IMR-90 (cell line): ENCODE measurements around the gene FCHO1. TPM values are rescaled to one million over a fixed set of nuclear protein-coding genes. Genes with fewer than 3 reads are reported as not detected.

Experiments used
- ATAC-seq: fragments of 200-7000 bp; cut with Tn5 transposase; 2 replicates; pipeline ENCODE4 v1.9.1; 2020; ENCODE audit warnings: low read depth, mild to moderate bottlenecking, moderate library complexity
- BruUV-seq: library from RNA; stranded (reverse); fragments of 400-500 nt; replicated peaks from 2 replicates; lab custom pipeline; 2021; lab: Mats Ljungman, UMichigan
- CTCF ChIA-PET: fragments of 300-600 bp; formaldehyde crosslinking; extraction: SDS; loops from one replicate; lab custom pipeline; 2021; ENCODE audit warnings: antibody characterized with exemption; lab: Yijun Ruan, JAX
- POLR2A ChIA-PET: fragments of 300-600 bp; sonication (Branson Sonifier 250); formaldehyde crosslinking; loops from one replicate; lab custom pipeline; 2022; ENCODE audit warnings: antibody characterized with exemption; ENCODE audit not compliant: unreplicated experiment; lab: Charles Lee
- DNase-seq: peaks from one replicate; pipeline ENCODE4 v3.0.0; 2013
- H2AFZ ChIP-seq: replicated peaks from 2 replicates; pipeline ENCODE3; 2013; ENCODE audit warnings: low read length, mild to moderate bottlenecking; ENCODE audit not compliant: poor library complexity
- H2AK5ac ChIP-seq: 2 replicates; pipeline ENCODE4 v1.6.1; 2013; ENCODE audit warnings: low read depth, low read length, inconsistent platforms
- H2AK9ac ChIP-seq: replicated peaks from 2 replicates; pipeline ENCODE3; 2013; ENCODE audit warnings: mild to moderate bottlenecking, low read depth, low read length, moderate library complexity; ENCODE audit not compliant: poor library complexity
- H2BK120ac ChIP-seq: 2 replicates; pipeline ENCODE4 v1.6.1; 2013; ENCODE audit warnings: low read depth, low read length, inconsistent platforms
- H2BK15ac ChIP-seq: 3 replicates; pipeline ENCODE4 v1.6.1; 2013; ENCODE audit warnings: low read depth, low read length, inconsistent platforms
- H2BK20ac ChIP-seq: 2 replicates; pipeline ENCODE4 v1.6.1; 2013; ENCODE audit warnings: low read depth, mild to moderate bottlenecking, inconsistent platforms, low read length, moderate library complexity
- H2BK5ac ChIP-seq: 2 replicates; pipeline ENCODE4 v1.6.1; 2013; ENCODE audit warnings: mild to moderate bottlenecking, low read depth, low read length, inconsistent platforms; ENCODE audit not compliant: poor library complexity, severe bottlenecking
- H3K14ac ChIP-seq: replicated peaks from 2 replicates; pipeline ENCODE4 v1.6.1; 2013; ENCODE audit warnings: low read depth, low read length, inconsistent platforms
- H3K18ac ChIP-seq: 2 replicates; pipeline ENCODE4 v1.6.1; 2013; ENCODE audit warnings: low read depth, low read length, control low read depth
- H3K23ac ChIP-seq: 2 replicates; pipeline ENCODE4 v1.6.1; 2013; ENCODE audit warnings: low read depth, low read length, inconsistent platforms
- H3K27ac ChIP-seq: 2 replicates; pipeline ENCODE4 v1.5.1; 2013; ENCODE audit warnings: mild to moderate bottlenecking, control low read depth, low read length; ENCODE audit not compliant: insufficient read depth
- H3K27me3 ChIP-seq: 2 replicates; pipeline ENCODE4 v1.6.1; 2013; ENCODE audit warnings: low read length; ENCODE audit not compliant: control insufficient read depth, insufficient read depth
- H3K36me3 ChIP-seq: 2 replicates; pipeline ENCODE4 v1.6.1; 2013; ENCODE audit warnings: low read length, mixed read lengths; ENCODE audit not compliant: control insufficient read depth, insufficient read depth
- H3K4ac ChIP-seq: 2 replicates; pipeline ENCODE4 v1.6.1; 2013; ENCODE audit warnings: low read depth, low read length, inconsistent platforms
- H3K4me1 ChIP-seq: 2 replicates; pipeline ENCODE4 v1.6.1; 2013; ENCODE audit warnings: low read length, mixed read lengths; ENCODE audit not compliant: control insufficient read depth, insufficient read depth
- H3K4me2 ChIP-seq: 2 replicates; pipeline ENCODE4 v1.6.1; 2013; ENCODE audit warnings: low read depth, mild to moderate bottlenecking, control low read depth, low read length, moderate library complexity
- H3K4me3 ChIP-seq: 2 replicates; pipeline ENCODE4 v1.5.1; 2013; ENCODE audit warnings: low read depth, mild to moderate bottlenecking, control low read depth, low read length, moderate library complexity; ENCODE audit not compliant: insufficient read depth
- H3K56ac ChIP-seq: 2 replicates; pipeline ENCODE4 v1.6.1; 2013; ENCODE audit warnings: low read length, inconsistent platforms; ENCODE audit not compliant: insufficient read depth; ENCODE audit errors: extremely low read depth
- H3K79me1 ChIP-seq, 2 experiments: 2 replicates each; pipeline ENCODE4 v1.6.1; 2013; ENCODE audit warnings: low read length in 2 of 2, inconsistent platforms in 1 of 2, low read depth in 1 of 2
- H3K9ac ChIP-seq: 2 replicates; pipeline ENCODE4 v1.6.1; 2013; ENCODE audit warnings: low read depth, low read length, control low read depth
- H3K9me1 ChIP-seq: 2 replicates; pipeline ENCODE4 v1.6.1; 2013; ENCODE audit warnings: low read length, inconsistent platforms; ENCODE audit not compliant: insufficient read depth
- H3K9me3 ChIP-seq: 2 replicates; pipeline ENCODE4 v1.6.1; 2013; ENCODE audit warnings: low read length; ENCODE audit not compliant: control insufficient read depth, insufficient read depth
- H4K20me1 ChIP-seq: 2 replicates; pipeline ENCODE4 v1.6.1; 2013; ENCODE audit warnings: low read length, inconsistent platforms; ENCODE audit not compliant: insufficient read depth
- H4K5ac ChIP-seq: 2 replicates; pipeline ENCODE4 v1.6.1; 2013; ENCODE audit warnings: mild to moderate bottlenecking, low read depth, low read length, control low read depth
- H4K8ac ChIP-seq, 2 experiments: 2 replicates each; pipeline ENCODE4 v1.6.1; 2013; ENCODE audit warnings: low read depth in 2 of 2, low read length in 2 of 2, control low read depth in 1 of 2, inconsistent platforms in 1 of 2
- H4K91ac ChIP-seq: 2 replicates; pipeline ENCODE4 v1.6.1; 2013; ENCODE audit warnings: low read depth, low read length, inconsistent platforms; ENCODE audit not compliant: insufficient read depth
- CEBPB ChIP-seq: IDR thresholded peaks from 2 replicates; pipeline ENCODE4 v1.6.1; 2012; ENCODE audit warnings: low read depth, low read length, improper control_type of control experiment
- CHD1 ChIP-seq: IDR thresholded peaks from 2 replicates; pipeline ENCODE4 v1.6.1; 2012; ENCODE audit warnings: low read depth, low read length, improper control_type of control experiment
- MAFK ChIP-seq: IDR thresholded peaks from 2 replicates; pipeline ENCODE4 v1.6.1; 2012; ENCODE audit warnings: low read depth, low read length, improper control_type of control experiment
- POLR2A ChIP-seq: IDR thresholded peaks from 2 replicates; pipeline ENCODE4 v1.6.1; 2012; ENCODE audit warnings: mild to moderate bottlenecking, low read depth, low read length
- SMC3 ChIP-seq: fragments of 150-350 bp; IDR thresholded peaks from 2 replicates; pipeline ENCODE4 v1.6.1; 2016; ENCODE audit warnings: low read depth, mild to moderate bottlenecking, antibody characterized with exemption, low read length, moderate library complexity
- whole genome bisulfite sequencing, 2 experiments: methylation state at CpG; one replicate each; pipeline versions ENCODE4 v1.1.5 to v1.1.7; 2013; ENCODE audit warnings: missing lambda C conversion rate in 2 of 2; ENCODE audit not compliant: insufficient read length in 1 of 2; ENCODE audit errors: extremely low coverage in 2 of 2; 5-methylcytosine and 5-hydroxymethylcytosine counted together
- dilution Hi-C: fragments of 300-500 bp; cut with HindIII; formaldehyde crosslinking; loops from one replicate; pipeline ENCODE4 v1.14.3; 2018; ENCODE audit warnings: low sequenced_read_pairs; ENCODE audit not compliant: unreplicated experiment
- in situ Hi-C: fragments of 300-500 bp; cut with MboI; formaldehyde crosslinking; loops from 3 replicates; pipeline ENCODE4 v1.14.3; 2019; ENCODE audit warnings: low sequenced_read_pairs, inconsistent platforms, mixed read lengths
- intact Hi-C: fragments of 100-400 bp; cut with micrococcal nuclease; formaldehyde crosslinking; loops from 2 replicates; pipeline ENCODE4 v1.10.0; 2022
- polyA plus RNA-seq, 3 experiments: library from polyadenylated mRNA; depleted of rRNA; stranded (reverse); fragments of >200 nt; gene quantifications; 2 replicates each; pipeline ENCODE4 v1.2.3, GENCODE V29; 2012; ENCODE audit warnings: low replicate concordance in 1 of 3
- total RNA-seq: library from RNA; depleted of rRNA; stranded (reverse); fragments of >200 nt; gene quantifications from 2 replicates; pipeline ENCODE4 v1.2.3, GENCODE V29; 2012

Gene FCHO1
- total and polyA plus RNA-seq, 2 of the 4 experiments (the other 2 are of a cell fraction), result 0.18 to 1.0 TPM

DNA sequence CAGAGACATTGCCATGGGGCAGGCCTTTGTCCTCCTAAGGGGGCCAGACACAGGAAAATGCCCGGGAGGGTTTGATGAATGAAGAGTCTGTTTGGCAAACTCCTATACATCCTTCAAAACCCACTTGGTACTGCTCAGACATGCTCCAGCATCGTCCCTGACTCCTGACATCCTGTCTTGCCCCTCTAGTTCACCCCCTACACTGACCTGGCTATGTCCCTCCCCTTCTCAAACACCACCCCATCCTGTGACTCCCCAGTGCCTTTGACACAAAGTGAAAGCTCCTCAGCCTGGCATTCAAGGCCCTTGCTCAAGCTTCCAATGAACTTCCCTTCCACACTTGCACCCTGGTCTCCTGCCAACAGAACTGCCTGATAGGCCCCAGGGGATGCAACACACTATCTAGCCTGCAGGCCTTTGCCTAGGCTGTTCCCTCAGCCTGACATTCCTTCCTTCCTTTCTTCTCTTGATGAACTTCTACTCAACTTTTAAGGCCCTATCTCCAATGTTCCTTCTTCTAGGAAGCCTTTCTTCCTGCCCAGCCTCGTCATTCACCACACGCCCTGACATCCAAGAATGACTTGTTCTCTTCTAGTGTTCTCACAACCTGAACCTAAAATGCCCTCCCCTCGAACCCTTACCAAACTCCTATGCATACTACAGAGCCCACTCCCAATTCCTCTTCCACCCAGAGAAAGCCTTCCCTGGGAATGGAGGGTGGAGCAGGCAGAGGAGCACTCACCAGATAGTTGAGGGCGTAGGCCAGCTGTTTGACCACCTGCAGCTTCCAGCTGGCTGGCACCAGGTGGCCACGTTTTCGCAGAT is 84.1 kb downstream of the FCHO1 start:
- Histone ChIP-seq H3K4me1 (peaks cover 2% of the 10 kb centered on the region; the same call in 1 of the 2 replicates), H4K5ac (no peak overlapping the region), H2BK120ac (no peak overlapping the region), H4K91ac (no peak overlapping the region), H4K20me1 (no peaks in the 10 kb centered on the region), H2AK9ac (no peak overlapping the region), H3K79me1 (no peaks in the 10 kb centered on the region), H2AK5ac (no peak overlapping the region), H3K4me3 (no peak overlapping the region), H3K56ac (no peak overlapping the region), H3K9me1 (no peaks in the 10 kb centered on the region), H3K23ac (no peak overlapping the region), H3K36me3 (no peaks in the 10 kb centered on the region), H3K9me3 (no peaks in the 10 kb centered on the region), H3K4ac (no peak overlapping the region), H3K27ac (no peak overlapping the region), H3K9ac (no peak overlapping the region), H2BK5ac (no peak overlapping the region), H3K14ac (no peak overlapping the region), H4K8ac (no peak overlapping the region), H2BK15ac (no peak overlapping the region), H2AFZ (no peak overlapping the region), H3K18ac (no peak overlapping the region), H3K4me2 (no peak overlapping the region), H3K27me3 (peaks cover 47% of the 10 kb centered on the region), H2BK20ac (no peak overlapping the region)
- WGBS, 2 experiments, result no CpG with 5 or more reads among the region's 8 CpGs
- no peak for TF ChIP-seq MAFK
- no peak for TF ChIP-seq CEBPB
- no peak for TF ChIP-seq POLR2A
- TF ChIP-seq SMC3, result no peak
- TF ChIP-seq CHD1, result no peak
- in situ Hi-C loops, result no loop called here
- ATAC-seq (no peak), DNase-seq (no peak)
- CTCF ChIA-PET, result no interaction called here
- no TSS peak for BruUV-seq
- POLR2A ChIA-PET, result no interaction called here
- dilution Hi-C loops, result no loop called here
- intact Hi-C loops, result no loop called here
